LNCAP (cell line): ENCODE results near the gene EIF1AD.

ENCODE experiments used
- TF ChIP-seq, protein P1 (sequence below): fragments of 450-650 bp; IDR thresholded peaks from 2 replicates; pipeline ENCODE4 v1.5.1; 2017; ENCODE audit warnings: mild to moderate bottlenecking

Gene EIF1AD

DNA sequence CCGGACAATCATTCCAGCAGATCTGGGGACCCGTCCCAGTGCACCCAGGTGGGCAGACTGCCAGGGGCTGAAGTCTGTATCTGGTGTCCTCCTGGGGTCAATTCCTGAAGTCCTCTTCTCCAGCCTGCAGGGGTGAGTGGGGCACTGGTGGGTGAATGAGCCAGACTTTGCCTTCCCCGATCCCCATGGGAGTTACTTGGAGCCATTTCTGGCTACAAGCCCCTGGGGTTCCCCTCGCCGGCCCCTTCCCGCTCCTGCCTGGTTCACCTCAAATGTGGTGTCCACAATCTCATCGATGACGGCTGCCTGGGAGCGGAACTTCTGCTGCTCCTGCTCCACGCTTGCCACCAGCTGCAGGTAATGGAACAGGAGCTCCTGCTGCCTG lies 14.8 kb upstream of the EIF1AD start:
- TF ChIP-seq, protein P1, sequence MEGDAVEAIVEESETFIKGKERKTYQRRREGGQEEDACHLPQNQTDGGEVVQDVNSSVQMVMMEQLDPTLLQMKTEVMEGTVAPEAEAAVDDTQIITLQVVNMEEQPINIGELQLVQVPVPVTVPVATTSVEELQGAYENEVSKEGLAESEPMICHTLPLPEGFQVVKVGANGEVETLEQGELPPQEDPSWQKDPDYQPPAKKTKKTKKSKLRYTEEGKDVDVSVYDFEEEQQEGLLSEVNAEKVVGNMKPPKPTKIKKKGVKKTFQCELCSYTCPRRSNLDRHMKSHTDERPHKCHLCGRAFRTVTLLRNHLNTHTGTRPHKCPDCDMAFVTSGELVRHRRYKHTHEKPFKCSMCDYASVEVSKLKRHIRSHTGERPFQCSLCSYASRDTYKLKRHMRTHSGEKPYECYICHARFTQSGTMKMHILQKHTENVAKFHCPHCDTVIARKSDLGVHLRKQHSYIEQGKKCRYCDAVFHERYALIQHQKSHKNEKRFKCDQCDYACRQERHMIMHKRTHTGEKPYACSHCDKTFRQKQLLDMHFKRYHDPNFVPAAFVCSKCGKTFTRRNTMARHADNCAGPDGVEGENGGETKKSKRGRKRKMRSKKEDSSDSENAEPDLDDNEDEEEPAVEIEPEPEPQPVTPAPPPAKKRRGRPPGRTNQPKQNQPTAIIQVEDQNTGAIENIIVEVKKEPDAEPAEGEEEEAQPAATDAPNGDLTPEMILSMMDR = no peak

- TF ChIP-seq, protein P1 = no peak
Observed at GRCh38 chr11:66015936-66016792, 14.2 kb upstream of the EIF1AD start.

DNA sequence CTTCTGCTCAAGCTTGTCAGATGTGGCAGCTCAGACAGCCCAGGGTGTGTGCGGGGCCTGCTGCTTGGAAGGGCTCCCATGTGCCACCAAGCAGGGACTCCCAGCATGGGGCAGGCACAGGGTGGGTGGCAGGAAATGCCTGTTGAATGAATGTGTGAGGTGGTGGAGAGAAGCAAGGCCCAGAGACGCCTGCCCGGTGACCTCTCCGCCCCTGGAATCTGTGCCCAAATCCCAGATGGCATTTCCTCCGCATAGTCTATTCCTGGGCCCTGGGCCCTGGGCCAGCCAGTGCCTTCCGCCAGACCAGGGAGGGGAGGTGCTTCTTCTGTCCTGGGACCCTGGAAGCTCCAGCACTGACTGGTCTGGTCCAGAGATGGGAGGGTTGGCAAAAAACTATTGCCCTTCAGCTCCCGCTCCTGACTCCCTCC lies 13.5 kb upstream of the EIF1AD start:
- TF ChIP-seq, protein P1 = no peak

DNA sequence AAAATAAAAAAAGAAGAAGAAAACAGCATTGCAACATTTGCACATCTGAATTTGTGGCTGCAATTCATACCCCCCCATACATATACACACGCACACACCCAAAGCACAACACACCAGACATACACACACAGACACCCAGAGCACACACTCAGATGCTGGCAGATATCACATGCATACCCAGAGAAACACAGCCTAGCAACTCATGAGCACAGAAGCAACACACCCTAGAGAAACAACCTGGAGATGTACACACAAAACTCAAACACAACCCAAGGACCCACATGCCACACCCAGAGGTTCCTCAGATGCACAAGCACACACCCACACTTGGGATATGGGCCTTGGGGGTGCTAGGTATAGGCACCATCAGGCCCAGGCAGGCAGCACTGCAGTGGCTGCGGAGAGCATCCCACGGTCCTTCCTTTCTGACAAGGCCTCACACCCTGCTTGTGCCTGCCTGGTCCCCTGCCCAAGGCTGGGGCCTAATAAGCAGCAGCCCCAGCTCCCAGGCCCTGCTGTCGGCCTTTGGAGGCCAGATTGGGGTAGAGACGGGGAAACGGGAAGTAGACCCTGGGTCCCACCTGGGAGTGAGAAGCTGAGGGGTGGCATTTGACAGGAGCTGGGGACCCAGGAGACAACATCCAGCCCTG lies 13.0 kb upstream of the EIF1AD start:
- TF ChIP-seq, protein P1 = no peak

GRCh38 chr11:66013762-66014100 lies 11.8 kb upstream of the EIF1AD start:
- TF ChIP-seq, protein P1 = no peak

DNA sequence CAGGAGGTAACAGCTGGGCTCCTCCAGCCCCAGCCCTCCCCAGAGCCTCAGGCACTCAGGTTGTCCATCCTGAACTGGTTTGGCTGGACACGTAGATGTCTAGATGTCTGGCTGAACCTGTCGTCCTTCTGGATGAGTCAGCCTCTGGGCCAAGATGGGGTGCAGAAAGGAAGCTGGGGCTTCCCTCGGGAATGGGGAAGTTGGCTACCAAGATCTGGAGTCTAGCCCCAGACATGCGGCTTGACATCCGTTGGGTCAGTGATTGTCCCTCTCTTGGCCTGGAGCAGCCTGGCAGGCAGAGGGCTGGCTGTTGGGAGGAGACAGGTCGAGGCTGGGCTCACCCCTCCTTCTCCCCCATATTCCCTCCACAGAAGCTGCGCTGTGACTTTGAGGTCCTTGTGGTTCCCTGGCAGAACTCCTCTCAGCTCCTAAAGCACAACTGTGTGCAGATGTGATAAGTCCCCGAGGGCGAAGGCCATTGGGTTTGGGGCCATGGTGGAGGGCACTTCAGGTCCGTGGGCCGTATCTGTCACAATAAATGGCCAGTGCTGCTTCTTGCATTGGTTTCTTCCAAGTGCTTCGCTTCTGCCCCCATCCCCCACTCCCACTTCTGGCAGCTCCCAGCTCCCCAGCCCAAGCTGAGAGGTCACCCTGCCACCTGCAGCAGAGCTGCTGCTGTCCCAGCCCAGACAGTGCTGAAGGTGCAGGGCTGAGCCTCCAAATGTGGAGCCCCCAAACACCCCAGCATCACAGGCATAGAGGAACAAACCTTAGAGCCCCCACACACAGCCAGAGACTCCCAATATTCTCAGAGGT lies 11.2 kb upstream of the EIF1AD start:
- TF ChIP-seq, protein P1 = no peak

DNA sequence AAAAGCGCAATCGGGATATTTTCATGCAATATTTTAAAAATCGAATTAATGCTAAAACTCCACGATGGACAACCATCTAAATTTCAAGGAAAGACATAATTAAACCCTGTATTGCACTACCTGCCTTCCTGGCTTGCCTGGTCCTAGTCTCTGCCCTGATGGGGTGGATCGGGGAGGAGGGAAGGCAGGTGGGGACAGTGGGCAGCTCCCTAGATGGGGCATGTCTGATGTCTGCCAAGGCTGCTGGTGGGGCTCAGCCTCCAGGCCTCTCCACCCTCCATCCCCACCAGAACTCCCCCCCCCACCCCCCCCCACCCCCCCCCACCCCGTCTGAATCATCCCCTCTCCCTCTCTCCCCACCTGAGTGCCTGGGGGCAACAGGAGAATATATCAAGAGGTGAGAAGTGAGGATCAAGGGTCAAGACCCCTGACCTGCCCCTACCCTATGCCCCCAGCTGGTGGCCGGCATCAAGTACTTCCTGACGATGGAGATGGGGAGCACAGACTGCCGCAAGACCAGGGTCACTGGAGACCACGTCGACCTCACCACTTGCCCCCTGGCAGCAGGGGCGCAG lies 10.5 kb upstream of the EIF1AD start:
- TF ChIP-seq, protein P1 = no peak
